ENCODE measurements around the gene LLGL2.

The LLGL2 gene

GRCh38 chr17:75523647-75524046, 1.9 kb upstream of the LLGL2 start:
- DNase-seq, result no peak

- no peak for DNase-seq
These were observed 1.1 kb upstream of the LLGL2 start for GRCh38 chr17:75524269-75524969.

GRCh38 chr17:75525806-75526554, 483 bp downstream of the LLGL2 start:
- DNase-seq, result no peak

- no peak for DNase-seq
These were observed 1.2 kb downstream of the LLGL2 start for GRCh38 chr17:75526555-75527270.

GRCh38 chr17:75530837-75531720, 5.6 kb downstream of the LLGL2 start:
- no peak for DNase-seq

GRCh38 chr17:75531721-75532072, 6.2 kb downstream of the LLGL2 start:
- DNase-seq, result no peak

- peak; percentile 31 to 47 for DNase-seq
These were observed 9.6 kb downstream of the LLGL2 start for GRCh38 chr17:75535119-75535537.

- no peak for DNase-seq
These were observed 10.4 kb downstream of the LLGL2 start for GRCh38 chr17:75535871-75536270.

GRCh38 chr17:75536366-75536765, 10.9 kb downstream of the LLGL2 start:
- no peak for DNase-seq

GRCh38 chr17:75539967-75540729, 14.7 kb downstream of the LLGL2 start:
- DNase-seq, result no peak

GRCh38 chr17:75540923-75541503, 15.5 kb downstream of the LLGL2 start:
- no peak for DNase-seq

GRCh38 chr17:75542229-75542628, 16.7 kb downstream of the LLGL2 start:
- no peak for DNase-seq

GRCh38 chr17:75542728-75543336, 17.3 kb downstream of the LLGL2 start:
- DNase-seq, result no peak

- no peak for DNase-seq
These were observed 18.8 kb downstream of the LLGL2 start for GRCh38 chr17:75544250-75544649.

GRCh38 chr17:75546181-75546580, 20.7 kb downstream of the LLGL2 start:
- no peak for DNase-seq

- DNase-seq, result no peak
These were observed 21.6 kb downstream of the LLGL2 start for GRCh38 chr17:75547091-75547490.

GRCh38 chr17:75548813-75549212, 23.3 kb downstream of the LLGL2 start:
- no peak for DNase-seq

GRCh38 chr17:75549246-75550138, 24.0 kb downstream of the LLGL2 start:
- no peak for DNase-seq

- DNase-seq, result no peak
These were observed 24.6 kb downstream of the LLGL2 start for GRCh38 chr17:75550139-75550465.

GRCh38 chr17:75551266-75551665, 25.8 kb downstream of the LLGL2 start:
- no peak for DNase-seq

Measured in stimulated activated CD4-positive, alpha-beta T cell treated with anti-CD3 and anti-CD28 coated beads, Interleukin-4, amount 100 ng/mL, for 4 hours (primary cell).